NCI-H2227 (cell line): ENCODE data around the gene TRPM2.

Experiments used
- DNase-seq: peaks from one replicate; lab custom pipeline; 2025; ENCODE audit not compliant: unreplicated experiment; lab: John Stamatoyannopoulos, UW

Gene TRPM2

DNA sequence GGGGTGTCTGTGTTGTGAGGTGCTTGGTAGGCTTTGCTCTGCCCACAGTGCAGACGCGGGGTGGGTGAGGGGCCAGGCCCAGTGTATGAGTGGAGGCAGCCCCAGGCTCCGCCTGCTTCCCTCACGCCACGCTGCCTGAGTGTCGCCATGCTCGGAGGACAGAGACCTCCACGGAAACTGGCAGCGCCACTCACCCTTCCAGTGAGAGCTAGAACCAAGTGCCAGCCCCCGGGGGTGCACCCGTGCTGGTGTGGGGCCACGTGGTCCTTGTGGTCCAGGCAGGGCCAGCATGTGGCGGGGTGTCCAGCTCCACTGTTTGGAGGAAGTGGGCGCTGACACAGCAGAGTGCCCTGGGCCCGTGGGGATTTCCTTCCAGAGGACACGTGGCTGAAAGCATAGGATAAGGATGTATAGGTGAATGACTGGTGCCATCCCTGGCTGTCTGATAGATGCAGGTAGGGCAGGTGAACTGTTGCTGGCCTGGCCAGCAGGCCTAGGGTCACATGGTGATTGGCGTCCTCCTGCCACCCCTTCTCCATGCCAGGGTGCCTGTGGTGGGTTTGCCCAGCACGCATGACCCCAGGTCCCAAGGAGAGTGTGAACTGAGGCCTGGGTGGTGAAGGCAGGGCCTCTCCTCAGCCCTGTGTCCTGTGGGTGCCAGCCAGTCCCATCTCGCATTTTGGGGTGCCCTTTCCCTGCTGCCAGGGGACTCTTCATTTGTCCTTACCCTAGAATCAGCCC, 105.7 kb downstream of the TRPM2 start:
- DNase-seq: no peak

DNA sequence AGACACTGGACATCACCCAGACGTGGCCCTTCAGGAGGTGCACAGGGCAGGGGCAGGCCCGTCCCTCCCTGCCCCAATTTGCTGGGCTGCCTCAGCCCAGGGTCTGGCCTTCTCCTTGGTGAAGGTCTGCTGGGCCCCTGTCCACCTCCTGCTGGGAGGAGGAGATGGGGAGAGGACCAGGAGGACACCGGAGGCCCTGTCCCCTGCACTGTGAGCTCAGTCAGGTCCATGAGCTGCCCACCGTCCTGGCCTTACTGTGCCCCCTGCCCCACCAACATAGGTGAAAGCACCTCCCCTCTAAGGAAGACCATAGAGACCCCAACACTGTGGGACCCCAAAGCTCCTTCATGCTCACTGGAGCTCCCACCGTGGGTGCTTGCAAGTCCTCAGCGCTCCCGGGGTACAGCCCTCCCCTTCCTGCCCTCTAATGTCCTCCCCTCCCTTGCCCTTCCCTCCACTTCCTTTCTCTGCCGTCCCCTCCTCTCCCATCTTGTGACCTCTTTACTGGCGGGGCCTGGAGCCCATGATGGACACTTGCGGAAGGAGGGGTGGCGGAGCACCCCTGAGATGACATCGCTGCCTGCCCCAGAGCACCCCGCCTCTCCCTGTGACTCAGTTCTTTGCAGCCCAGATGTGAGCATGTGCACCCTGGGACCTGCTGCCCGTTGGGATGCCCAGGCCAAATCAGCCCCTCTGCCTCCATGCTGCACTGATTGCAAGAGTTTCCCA, 106.5 kb downstream of the TRPM2 start:
- DNase-seq: no peak

DNA sequence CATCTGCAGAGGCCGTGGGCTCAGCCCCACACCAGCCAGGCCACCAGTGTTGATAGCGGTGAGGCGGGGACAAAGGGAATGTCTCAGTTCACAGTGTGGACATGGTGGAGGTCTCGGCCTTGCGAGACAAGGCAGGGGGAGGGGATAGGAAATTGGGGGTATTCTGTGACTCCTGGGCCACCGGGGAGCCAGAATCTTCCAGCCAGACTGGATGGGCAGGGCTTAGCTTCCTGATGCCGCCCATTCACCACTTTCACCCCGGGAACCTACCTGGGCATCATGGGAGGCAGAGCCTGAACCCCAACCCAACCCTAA, 107.0 kb downstream of the TRPM2 start:
- DNase-seq: no peak

GRCh38 chr21:44461005-44461404, 107.6 kb downstream of the TRPM2 start:
- no peak for DNase-seq

DNA sequence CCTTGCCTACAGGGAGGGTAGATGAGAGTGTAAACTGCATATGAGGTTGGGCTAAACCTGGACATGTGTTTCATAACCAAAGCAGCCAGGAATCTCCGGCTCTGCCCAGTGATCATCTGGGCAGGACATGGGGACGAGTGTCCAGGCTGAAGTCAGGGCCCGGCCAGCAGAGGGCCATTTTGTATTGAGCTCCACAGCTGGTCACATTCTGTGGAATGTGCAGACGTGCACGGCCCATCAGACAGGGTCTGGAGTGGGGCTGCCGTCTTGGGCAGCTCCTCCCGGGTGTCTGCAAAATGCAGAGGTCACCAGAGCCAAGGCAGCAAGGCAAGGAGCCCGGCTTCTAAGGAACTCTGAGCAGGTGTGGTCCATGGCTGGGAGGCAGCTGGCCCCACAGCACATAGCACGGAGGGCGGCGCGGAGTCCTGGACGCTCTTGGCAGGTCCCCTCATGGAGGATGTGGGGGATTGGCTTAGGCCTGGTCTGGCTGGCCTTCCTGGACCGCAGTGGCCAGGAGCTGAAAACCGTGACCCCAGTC, 108.1 kb downstream of the TRPM2 start:
- DNase-seq: no peak

DNA sequence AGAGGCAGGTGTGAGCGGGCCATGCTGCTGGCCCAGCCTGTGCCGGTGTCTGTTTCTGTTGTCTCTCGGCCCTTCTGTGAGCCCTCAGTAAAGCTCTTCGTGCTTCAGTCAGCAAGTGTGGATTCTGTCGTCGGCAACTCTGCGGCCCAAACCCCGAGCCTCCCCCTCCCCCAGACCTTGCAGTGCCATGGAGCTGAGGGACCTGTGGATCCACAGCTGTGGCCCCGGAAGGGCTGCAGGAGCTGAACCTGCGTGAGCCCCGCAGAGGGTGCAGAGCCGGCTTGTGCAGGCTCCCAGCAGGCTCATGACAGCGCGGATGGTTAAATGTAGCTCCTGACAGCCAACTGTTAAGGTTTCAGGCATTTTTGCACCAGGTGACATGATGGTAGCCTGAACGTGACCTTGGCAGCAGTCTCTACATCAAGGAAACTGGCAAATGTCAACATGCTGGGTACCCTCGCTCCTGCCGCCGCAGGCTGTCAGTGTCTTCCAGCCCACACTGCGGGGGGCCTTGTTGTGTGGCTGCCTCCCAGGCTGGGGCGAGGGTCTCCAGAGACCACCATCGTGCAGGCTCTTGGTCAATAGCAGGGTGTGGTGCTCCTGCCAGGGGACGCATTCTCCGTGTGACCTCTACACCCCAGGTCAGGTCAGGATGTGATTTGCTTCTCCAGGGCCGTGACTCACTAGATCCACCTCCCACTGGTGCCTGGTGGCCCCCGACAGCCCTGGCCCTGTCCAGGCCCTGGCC, 108.8 kb downstream of the TRPM2 start:
- DNase-seq: no peak

DNA sequence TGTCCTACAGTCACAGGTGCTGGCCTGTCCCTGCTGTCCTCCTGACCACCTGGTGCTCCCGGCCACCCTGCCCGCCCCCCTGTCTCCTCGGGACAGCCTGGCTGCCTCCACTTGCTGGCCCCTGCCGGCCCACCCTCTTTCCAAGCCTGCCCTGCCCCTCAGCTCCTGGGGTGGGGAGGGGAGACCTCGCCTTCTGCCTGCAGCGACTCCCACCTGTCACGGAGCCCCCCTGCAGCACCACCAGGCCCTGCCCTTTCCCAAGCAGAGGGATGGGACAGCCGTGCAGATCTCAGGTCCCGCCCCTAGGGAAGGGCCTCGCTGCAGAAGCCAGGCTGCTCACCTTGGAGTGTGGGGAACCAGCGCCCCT, 109.4 kb downstream of the TRPM2 start:
- no peak for DNase-seq

DNA sequence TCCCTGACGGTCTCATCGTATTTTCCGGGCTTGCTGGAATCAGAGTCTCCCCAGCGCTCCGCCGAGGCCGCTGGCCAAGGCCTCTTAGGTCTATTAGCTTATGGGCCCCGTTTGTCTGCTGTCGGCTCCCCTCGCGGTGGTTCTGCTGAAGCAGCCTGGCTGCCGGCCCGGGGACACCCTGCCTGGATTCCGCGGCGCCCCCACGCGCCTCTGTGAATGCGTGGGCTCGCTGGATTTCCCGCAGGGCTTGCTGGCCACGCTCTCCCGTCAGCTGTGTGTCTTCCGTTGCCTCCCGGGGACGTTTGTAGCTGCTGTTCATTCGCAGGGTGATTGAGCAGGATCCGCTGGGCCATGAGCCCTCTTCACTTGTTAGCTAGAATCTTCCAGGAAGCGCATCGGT, 110.3 kb downstream of the TRPM2 start:
- no peak for DNase-seq

DNA sequence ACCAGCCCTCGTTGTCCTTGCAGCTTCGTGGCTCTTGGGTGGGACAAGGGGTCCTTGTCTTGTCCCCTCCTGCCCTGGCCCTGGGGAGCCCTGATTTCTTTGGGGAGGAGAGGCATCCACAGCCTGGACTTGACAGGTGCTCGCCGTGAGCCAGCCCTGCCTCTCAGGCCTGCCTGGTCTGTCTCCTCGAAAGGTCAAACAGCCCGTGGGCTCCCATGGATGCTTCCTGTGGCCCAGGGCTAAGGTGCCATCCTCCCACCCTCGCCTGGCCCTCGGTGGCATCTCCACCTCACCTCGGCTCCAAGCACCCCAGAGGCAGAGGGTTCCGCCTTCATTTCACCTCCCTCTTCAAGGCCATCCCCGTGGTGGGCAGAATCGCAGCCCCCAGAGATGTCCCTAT, 110.9 kb downstream of the TRPM2 start:
- DNase-seq: no peak

DNA sequence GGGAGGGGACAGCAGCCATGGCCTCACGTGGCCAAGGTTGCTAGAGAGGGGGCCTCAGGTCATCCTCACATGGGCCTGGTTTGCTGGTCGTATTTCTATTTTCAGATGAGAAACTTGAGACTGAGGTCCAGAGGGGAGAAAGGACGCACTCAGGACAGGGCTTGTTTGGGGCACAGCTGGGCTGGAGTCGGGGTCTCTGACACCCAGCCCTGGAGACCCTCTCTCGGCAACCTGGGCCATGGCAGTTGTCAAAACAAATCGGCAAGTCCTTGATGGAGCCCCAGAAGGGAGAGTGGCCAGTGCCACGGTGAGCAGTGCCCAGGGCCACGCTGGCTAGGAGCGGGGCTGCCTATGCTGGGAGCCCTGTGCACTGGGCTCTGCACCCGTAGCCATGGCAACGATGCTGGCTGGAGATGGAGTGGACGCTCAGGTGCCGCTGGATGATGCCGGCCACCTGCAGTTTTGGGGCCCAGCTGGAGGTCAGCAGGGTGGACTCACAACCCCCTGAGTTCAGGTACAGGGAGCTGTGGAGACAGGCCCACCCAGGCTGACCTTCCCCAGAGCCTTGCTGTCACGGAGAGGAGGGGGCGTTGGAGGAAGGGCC, 113.0 kb downstream of the TRPM2 start:
- DNase-seq: no peak

DNA sequence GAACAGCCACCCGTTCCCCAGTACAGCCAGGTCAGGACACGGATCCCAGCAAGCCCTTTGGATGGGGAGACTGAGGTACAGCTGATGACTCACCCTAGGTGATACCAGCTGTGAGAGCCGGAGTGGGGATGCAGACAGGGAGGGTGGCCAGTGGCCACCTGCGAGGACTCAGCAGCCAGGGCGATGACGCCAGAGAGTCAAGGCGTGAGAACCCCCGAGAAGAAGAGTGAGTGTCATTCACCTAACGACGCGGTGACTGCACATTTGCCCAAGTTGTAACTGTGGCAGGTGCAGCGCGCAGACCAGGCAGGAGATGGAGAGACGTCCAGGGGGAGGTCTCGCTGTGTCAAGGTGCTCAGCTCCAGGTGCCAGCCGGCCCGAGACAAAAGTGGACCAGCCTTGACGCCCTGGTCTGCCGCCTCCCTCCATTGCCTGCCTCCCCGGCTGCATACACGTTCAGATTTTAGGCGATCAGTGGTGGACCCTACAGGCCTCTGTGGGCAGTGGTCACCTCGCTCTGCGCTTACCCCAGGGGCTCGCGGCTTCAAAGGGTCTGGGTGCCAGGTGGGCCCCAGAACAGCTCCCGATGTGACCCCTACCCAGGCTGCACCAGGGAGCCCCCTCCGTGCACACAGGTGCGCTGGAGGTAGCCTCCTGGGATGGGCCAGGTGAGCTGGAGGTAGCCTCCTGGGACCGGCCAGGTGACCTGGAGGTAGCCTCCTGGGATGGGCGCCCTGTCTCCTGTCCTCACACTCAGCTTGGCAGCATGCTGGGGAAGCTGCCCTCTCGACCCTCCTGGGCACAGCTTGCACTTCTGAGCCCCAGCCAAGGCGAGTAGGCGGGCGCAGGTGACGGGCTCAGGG, 113.8 kb downstream of the TRPM2 start:
- no peak for DNase-seq

GRCh38 chr21:44467859-44468195, 114.4 kb downstream of the TRPM2 start:
- no peak for DNase-seq

DNA sequence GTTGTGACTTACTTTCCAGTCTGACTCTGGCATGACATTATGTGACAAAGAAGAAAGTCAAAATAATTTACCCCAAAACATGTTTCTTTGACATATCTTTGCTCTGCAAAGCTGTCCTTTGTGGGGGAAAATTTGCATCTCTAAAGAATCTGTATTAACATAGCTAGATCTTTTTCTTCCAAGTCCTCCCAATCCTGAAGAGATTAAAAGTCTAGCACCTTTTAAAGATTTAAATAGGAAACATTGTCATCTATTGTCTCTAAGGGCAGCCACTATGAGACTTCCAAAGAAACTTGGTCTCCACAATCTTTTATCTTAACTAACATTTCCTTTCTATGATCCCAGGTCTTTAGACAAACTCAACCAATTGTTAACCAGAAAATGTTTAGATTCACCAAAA, 117.9 kb downstream of the TRPM2 start:
- DNase-seq: no peak

DNA sequence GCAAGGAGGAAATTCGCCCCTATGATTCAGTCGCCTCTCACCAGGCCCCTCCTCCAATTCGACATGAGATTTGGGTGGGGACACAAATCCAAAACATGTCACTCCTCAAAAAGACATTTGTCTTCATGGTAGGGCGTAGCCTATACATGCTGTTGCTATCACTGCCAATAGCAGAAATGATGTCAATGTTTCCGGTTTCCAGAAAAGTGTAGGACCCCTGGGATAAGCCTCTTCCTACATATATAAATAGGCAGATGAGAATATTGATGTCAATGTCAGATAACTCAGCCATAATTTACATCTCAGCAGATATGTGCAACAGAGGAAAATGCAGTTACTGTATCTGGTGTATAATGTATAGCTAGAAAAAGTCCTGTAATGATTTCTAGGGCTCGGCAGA, 118.6 kb downstream of the TRPM2 start:
- no peak for DNase-seq

- no peak for DNase-seq
These were observed 120.6 kb downstream of the TRPM2 start for GRCh38 chr21:44473915-44474555.

DNA sequence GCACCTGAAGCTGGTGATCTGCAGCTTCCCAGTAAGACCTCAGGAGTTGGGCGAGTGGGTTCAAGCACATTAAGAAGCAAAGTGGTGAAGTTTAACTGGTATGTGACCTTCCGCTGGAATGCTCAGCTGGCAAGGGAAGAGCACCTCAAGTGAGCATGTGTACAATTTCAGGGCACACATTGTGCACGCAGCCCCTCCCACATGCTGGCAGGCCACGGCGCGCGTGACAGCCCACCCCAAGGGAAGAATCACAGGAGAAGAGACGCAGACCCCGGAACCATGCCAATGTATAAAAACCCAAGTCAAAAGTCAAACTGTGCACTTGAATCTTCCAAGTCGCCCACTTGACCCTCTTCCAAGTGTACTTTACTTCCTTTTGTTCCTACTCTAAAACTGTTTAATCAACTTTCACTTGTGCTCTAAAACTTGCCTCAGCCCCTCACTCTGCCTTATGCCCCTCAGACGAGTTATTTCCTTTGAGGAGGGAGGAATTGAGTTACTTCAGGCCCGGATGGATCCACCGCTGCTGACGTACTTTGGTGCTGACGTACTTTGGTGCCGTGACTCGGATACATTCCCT, 121.9 kb downstream of the TRPM2 start:
- no peak for DNase-seq

DNA sequence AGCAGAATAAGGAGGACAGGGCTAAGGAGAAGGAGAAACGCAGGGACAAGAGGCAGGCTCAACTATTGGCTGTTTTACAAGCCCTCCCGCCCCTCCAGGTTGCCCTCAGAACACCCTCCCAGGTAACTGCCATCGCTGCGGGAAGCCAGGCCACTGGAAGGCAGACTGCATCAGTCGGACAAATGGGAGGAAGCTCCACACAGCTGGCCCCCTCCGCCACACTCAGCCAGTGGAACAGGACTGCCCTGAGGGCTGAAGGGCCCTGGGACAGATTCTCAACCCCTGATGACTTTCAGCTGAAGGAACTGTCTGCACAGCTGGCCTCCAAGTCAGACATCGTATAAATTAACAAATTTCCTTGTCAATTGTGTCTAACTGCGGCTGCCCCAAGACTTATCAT, 123.7 kb downstream of the TRPM2 start:
- no peak for DNase-seq

- DNase-seq: no peak
These were observed 124.3 kb downstream of the TRPM2 start for GRCh38 chr21:44477712-44478111.

DNA sequence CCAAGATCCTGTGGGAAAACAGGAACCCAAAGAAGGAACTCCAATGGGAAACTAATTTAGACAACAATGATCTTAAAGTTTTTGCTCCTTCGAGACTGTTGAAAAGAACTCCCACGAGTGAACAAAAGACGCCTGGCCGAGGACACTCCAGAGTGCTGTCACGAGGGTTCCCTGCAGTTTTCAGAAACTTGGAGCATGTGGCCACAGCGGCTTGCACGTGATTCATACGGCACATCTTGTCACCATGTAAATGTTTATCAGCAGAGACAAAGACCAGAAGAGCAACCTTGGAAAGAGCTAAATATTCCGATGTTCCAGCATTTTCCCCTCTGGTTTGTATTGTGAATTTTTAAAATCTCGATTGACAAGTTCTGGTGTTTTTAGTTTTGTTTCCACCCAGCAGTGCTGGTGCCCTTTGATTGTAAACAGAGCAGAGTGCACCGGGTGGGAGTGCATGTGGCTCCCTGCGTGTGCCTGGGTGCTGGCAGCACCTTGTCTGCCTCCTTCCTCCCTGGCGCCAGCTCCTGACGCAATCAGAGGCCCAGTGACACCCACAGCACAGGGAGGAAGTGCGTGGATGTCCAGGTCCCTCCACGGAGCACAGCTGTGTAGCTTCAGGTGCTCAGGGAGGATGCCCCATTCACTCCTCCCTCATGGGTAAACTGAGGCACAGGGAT, 124.8 kb downstream of the TRPM2 start:
- DNase-seq: no peak
